ENCODE data around the gene ANGEL2.

DNA sequence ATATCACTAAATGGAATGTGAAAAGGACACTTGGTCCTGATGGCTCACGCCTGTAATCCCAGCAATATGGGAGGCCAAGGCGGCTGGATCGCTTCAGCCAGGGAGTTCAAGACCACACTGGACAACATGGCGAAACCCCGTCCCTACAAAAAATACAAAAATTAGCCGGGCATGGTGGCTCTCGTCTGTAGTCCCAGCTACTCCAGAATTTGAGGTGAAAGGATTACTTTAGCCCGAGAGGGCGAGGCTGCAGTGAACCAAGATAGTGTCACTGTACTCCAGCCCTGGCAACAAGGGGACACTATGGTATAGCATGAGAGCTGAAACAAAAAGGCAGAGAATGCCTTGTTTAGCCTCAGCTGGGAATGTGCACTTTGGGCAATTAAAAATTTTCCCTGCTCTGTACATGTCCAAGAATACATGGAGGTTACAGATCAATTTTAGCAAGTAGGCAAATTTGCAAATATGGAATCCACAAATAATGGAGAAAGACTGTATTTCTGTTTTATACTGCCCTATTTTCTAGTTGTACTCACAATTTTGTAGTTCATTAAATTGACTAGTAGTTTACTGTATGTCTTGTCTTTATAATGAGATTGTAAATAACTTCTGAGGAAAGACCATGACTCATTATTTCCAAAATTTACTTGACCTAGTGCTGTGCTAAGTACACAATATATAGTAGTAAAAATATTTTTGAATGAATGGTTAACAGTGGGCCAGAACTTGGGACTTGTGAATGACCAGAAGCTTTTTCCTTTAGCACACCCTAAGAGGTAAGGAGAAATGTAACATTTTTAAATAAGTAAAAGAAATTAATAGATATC lies 2.0 kb upstream of the ANGEL2 start:
- no peak for TF ChIP-seq ZNF384 (IDR thresholded peaks at IDR 0.05)
- no peak for TF ChIP-seq ARNT (IDR thresholded peaks at IDR 0.05)
- TF ChIP-seq NFRKB (IDR thresholded peaks at IDR 0.05), result no peak
- TF ChIP-seq SP1 (IDR thresholded peaks at IDR 0.05), result no peak
- TF ChIP-seq ELF4 (IDR thresholded peaks at IDR 0.05), result no peak
- no peak for TF ChIP-seq FOXK2 (IDR thresholded peaks at IDR 0.05)
- TF ChIP-seq, protein P1, sequence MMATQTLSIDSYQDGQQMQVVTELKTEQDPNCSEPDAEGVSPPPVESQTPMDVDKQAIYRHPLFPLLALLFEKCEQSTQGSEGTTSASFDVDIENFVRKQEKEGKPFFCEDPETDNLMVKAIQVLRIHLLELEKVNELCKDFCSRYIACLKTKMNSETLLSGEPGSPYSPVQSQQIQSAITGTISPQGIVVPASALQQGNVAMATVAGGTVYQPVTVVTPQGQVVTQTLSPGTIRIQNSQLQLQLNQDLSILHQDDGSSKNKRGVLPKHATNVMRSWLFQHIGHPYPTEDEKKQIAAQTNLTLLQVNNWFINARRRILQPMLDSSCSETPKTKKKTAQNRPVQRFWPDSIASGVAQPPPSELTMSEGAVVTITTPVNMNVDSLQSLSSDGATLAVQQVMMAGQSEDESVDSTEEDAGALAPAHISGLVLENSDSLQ (IDR thresholded peaks at IDR 0.05), result no peak

Measured in HEK293T (cell line).